Common myeloid progenitor, CD34-positive (primary cell): Measurements from ENCODE around the gene RFX6.

Experiments used
- CTCF ChIA-PET: fragments of 350-600 bp; sonication (Branson Sonifier 250); formaldehyde crosslinking; loops from one replicate; lab custom pipeline; 2021; ENCODE audit warnings: antibody characterized with exemption; lab: Charles Lee
- POLR2A ChIA-PET: fragments of 350-600 bp; sonication (Branson Sonifier 250); formaldehyde crosslinking; loops from one replicate; lab custom pipeline; 2021; ENCODE audit warnings: antibody characterized with exemption; lab: Charles Lee
- DNase-seq, 3 donors: peaks; one replicate each; pipeline versions ENCODE4 v3.0.0 to v3.0.0-alpha.2; 2013
- H3K27ac ChIP-seq, 2 experiments: 1 replicate in 1 of 2; 2 replicates in 1 of 2; pipeline ENCODE4 v1.7.0; 2013; ENCODE audit warnings: inconsistent platforms in 2 of 2, low read length in 2 of 2, mild to moderate bottlenecking in 2 of 2, low read depth in 1 of 2, moderate library complexity in 1 of 2; ENCODE audit not compliant: severe bottlenecking in 2 of 2, insufficient read depth in 1 of 2, poor library complexity in 1 of 2
- H3K27me3 ChIP-seq, 5 experiments: replicated peaks in 2 of 5; 1 replicate in 3 of 5; 2 replicates in 2 of 5; pipeline versions ENCODE4 v1.6.1 to v1.7.0; 2013; ENCODE audit warnings: low read length in 4 of 5, mild to moderate bottlenecking in 2 of 5, moderate library complexity in 2 of 5, inconsistent platforms in 1 of 5; ENCODE audit not compliant: insufficient read depth in 5 of 5, control insufficient read depth in 4 of 5
- H3K36me3 ChIP-seq, 4 experiments: 1 replicate in 2 of 4; 2 replicates in 2 of 4; pipeline versions ENCODE4 v1.6.1 to v1.7.0; 2013; ENCODE audit warnings: low read length in 3 of 4, control low read depth in 1 of 4, mild to moderate bottlenecking in 1 of 4; ENCODE audit not compliant: control insufficient read depth in 4 of 4, insufficient read depth in 4 of 4
- H3K4me1 ChIP-seq, 4 experiments: 1 replicate in 3 of 4; 2 replicates in 1 of 4; pipeline versions ENCODE4 v1.6.1 to v1.7.1; 2013; ENCODE audit warnings: low read length in 3 of 4, mild to moderate bottlenecking in 3 of 4, control low read depth in 1 of 4, inconsistent platforms in 1 of 4, moderate library complexity in 1 of 4; ENCODE audit not compliant: control insufficient read depth in 4 of 4, insufficient read depth in 4 of 4; ENCODE audit errors: control extremely low read depth in 1 of 4
- H3K4me3 ChIP-seq, 7 experiments: 1 replicate in 4 of 7; 2 replicates in 3 of 7; pipeline versions ENCODE4 v1.5.1 to v1.7.0; 2013; ENCODE audit warnings: mild to moderate bottlenecking in 7 of 7, low read length in 6 of 7, moderate library complexity in 6 of 7, inconsistent platforms in 2 of 7, low read depth in 2 of 7, control low read depth in 1 of 7; ENCODE audit not compliant: insufficient read depth in 4 of 7, control insufficient read depth in 1 of 7; ENCODE audit errors: extremely low read depth in 1 of 7
- H3K9me3 ChIP-seq, 5 experiments: 1 replicate in 4 of 5; 2 replicates in 1 of 5; pipeline versions ENCODE4 v1.6.1 to v1.7.1; 2013; ENCODE audit warnings: low read length in 4 of 5, mild to moderate bottlenecking in 2 of 5, inconsistent platforms in 1 of 5, low read depth in 1 of 5, moderate library complexity in 1 of 5; ENCODE audit not compliant: control insufficient read depth in 4 of 5, insufficient read depth in 2 of 5; ENCODE audit errors: control extremely low read depth in 1 of 5
- WGBS: methylation state at CpG from one replicate; pipeline ENCODE4 v1.1.5; 2013; ENCODE audit not compliant: insufficient coverage; 5-methylcytosine and 5-hydroxymethylcytosine counted together

Gene RFX6

GRCh38 chr6:116888732-116889360, 11.8 kb downstream of the RFX6 start:
- POLR2A ChIA-PET: no interaction called here
- H3K9me3 ChIP-seq: no peaks in the 10 kb centered on the region
- CTCF ChIA-PET: no interaction called here
- no peaks in the 10 kb centered on the region for H3K4me1 ChIP-seq
- no peak for DNase-seq
- peaks cover 3 to 7% (median 6%) of the 10 kb centered on the region in 5 experiments for H3K27me3 ChIP-seq
- WGBS: 83% methylated on average over 1 of the region's 2 CpGs
- H3K36me3 ChIP-seq: no peaks in the 10 kb centered on the region
- H3K27ac ChIP-seq: no peak overlapping the region
- no peak overlapping the region for H3K4me3 ChIP-seq

- CTCF ChIA-PET: no interaction called here
- Histone ChIP-seq H3K4me1 (no peaks in the 10 kb centered on the region), H3K27me3 (peaks cover 0 to 3% (median 2%) of the 10 kb centered on the region in 5 experiments), H3K9me3 (no peaks in the 10 kb centered on the region), H3K4me3 (no peak overlapping the region), H3K27ac (no peak overlapping the region), H3K36me3 (no peaks in the 10 kb centered on the region)
- no CpG with 5 or more reads among the region's 1 CpG for WGBS
- DNase-seq: no peak
- POLR2A ChIA-PET: no interaction called here
Observed at GRCh38 chr6:116894669-116895068, 17.6 kb downstream of the RFX6 start.

- ChIA-PET CTCF (no interaction called here), POLR2A (no interaction called here)
- DNase-seq: no peak
- no peaks in the 10 kb centered on the region for H3K4me1 ChIP-seq
- no peak overlapping the region for H3K4me3 ChIP-seq
- peaks cover 0 to 3% (median 0%) of the 10 kb centered on the region in 5 experiments for H3K27me3 ChIP-seq
- H3K27ac ChIP-seq: no peak overlapping the region
- H3K36me3 ChIP-seq: no peaks in the 10 kb centered on the region
- H3K9me3 ChIP-seq: peaks cover 0 to 2% (median 0%) of the 10 kb centered on the region in 5 experiments
- WGBS: no CpG with 5 or more reads among the region's 2 CpGs
Observed at GRCh38 chr6:116895935-116896334, 18.9 kb downstream of the RFX6 start.

GRCh38 chr6:116902634-116903033, 25.6 kb downstream of the RFX6 start:
- no peaks in the 10 kb centered on the region for H3K36me3 ChIP-seq
- H3K27ac ChIP-seq: no peak overlapping the region
- ChIA-PET POLR2A (no interaction called here), CTCF (no interaction called here)
- no peaks in the 10 kb centered on the region for H3K4me1 ChIP-seq
- DNase-seq: no peak
- no peaks in the 10 kb centered on the region for H3K27me3 ChIP-seq
- H3K4me3 ChIP-seq: no peak overlapping the region
- H3K9me3 ChIP-seq: peaks cover 0 to 12% (median 0%) of the 10 kb centered on the region in 5 experiments
- WGBS: 80% methylated on average over 1 of the region's 3 CpGs

GRCh38 chr6:116922853-116923548, 46.0 kb downstream of the RFX6 start:
- 100% methylated on average over 1 of the region's 4 CpGs for whole genome bisulfite sequencing
- POLR2A ChIA-PET: no interaction called here
- Histone ChIP-seq H3K9me3 (no peaks in the 10 kb centered on the region), H3K36me3 (no peaks in the 10 kb centered on the region), H3K27ac (no peak overlapping the region), H3K4me3 (no peak overlapping the region), H3K4me1 (no peaks in the 10 kb centered on the region), H3K27me3 (peaks cover 0 to 9% (median 0%) of the 10 kb centered on the region in 5 experiments)
- no peak for DNase-seq
- CTCF ChIA-PET: no interaction called here

- no peak for DNase-seq
- no peak overlapping the region for H3K27ac ChIP-seq
- no peak overlapping the region for H3K4me3 ChIP-seq
- H3K4me1 ChIP-seq: no peaks in the 10 kb centered on the region
- ChIA-PET CTCF (no interaction called here), POLR2A (interaction anchor here (0.6 kb wide), 1 partner anchor 24 kb away, joined by 5 read pairs; no protein-coding TSS in a partner anchor)
- H3K27me3 ChIP-seq: peaks cover 0 to 9% (median 0%) of the 10 kb centered on the region in 5 experiments
- WGBS: 100% methylated on average over 2 of the region's 2 CpGs
- no peaks in the 10 kb centered on the region for H3K9me3 ChIP-seq
- H3K36me3 ChIP-seq: no peaks in the 10 kb centered on the region
Observed at GRCh38 chr6:116924245-116924644, 47.2 kb downstream of the RFX6 start.

- no peaks in the 10 kb centered on the region for H3K36me3 ChIP-seq
- H3K4me1 ChIP-seq: no peaks in the 10 kb centered on the region
- no peak overlapping the region for H3K4me3 ChIP-seq
- CTCF ChIA-PET: no interaction called here
- POLR2A ChIA-PET: no interaction called here
- peaks cover 0 to 7% (median 0%) of the 10 kb centered on the region in 5 experiments for H3K27me3 ChIP-seq
- no peak for DNase-seq
- no peaks in the 10 kb centered on the region for H3K9me3 ChIP-seq
- WGBS: 91% methylated on average over 9 of the region's 10 CpGs
- H3K27ac ChIP-seq: no peak overlapping the region
Observed at GRCh38 chr6:116925088-116925794, 48.2 kb downstream of the RFX6 start.
